ENCODE results near the gene GATD1.

GATD1 gene

DNA sequence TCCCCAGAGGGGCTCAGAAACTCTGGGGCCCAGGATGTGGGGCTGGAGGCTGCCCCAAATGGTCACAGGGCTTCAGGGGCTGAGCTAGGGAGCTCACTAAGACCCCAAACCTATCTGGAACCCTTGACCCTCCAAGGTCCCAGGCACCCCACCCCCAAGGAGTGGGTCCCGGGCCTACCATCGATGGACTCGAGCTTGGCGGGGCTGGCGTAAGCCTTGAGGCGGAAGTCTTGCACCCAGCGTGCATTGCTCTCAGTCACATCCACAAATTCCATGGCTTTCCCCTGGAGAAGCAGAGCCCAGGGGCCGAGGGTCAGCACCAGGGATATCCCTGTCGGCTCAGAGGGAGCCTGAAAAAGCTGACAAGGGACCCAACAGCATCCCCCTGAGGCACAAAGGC, 3.5 kb downstream of the GATD1 start:
- ChIA-PET CTCF (no interaction called here), POLR2A (no interaction called here)
- no peak for DNase-seq (ENCODE audit: extremely low spot score)
- no peak for TF ChIP-seq CTBP1 (IDR thresholded peaks at IDR 0.05; ENCODE audit: borderline replicate concordance)
- no peak for TF ChIP-seq TARDBP (IDR thresholded peaks at IDR 0.05)
- no peak for TF ChIP-seq BHLHE40 (IDR thresholded peaks at IDR 0.05; ENCODE audit: borderline replicate concordance)
- TF ChIP-seq, protein P1, sequence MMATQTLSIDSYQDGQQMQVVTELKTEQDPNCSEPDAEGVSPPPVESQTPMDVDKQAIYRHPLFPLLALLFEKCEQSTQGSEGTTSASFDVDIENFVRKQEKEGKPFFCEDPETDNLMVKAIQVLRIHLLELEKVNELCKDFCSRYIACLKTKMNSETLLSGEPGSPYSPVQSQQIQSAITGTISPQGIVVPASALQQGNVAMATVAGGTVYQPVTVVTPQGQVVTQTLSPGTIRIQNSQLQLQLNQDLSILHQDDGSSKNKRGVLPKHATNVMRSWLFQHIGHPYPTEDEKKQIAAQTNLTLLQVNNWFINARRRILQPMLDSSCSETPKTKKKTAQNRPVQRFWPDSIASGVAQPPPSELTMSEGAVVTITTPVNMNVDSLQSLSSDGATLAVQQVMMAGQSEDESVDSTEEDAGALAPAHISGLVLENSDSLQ (IDR thresholded peaks at IDR 0.05) = no peak

DNA sequence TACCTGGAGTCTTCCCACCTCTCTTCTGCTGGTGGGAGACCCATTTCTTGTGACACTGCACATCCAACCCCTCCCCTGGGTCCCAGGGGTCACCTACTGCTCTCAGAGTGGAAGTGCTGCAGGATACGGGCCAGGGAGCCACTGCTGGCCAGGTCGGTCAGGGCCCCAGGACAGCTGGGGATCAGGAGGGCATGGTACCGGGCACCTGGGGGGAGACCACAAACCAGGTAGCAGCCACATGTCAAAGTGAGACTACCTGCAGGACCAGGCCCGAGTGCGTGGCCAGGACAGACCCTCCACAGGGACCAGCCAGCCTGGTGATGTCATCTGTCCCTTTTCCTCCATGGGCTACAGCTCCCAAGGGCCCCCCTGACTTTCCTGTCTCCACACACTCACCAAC, 3.9 kb downstream of the GATD1 start:
- TF ChIP-seq CTBP1 (IDR thresholded peaks at IDR 0.05; ENCODE audit: borderline replicate concordance) (no peak), ARNT (IDR thresholded peaks at IDR 0.05) (no peak), FOXA1 (IDR thresholded peaks at IDR 0.05) (no peak), L3MBTL2 (conservative IDR thresholded peaks at IDR 0.05) (no peak), SUZ12 (IDR thresholded peaks at IDR 0.05) (no peak), HDGF (IDR thresholded peaks at IDR 0.05; ENCODE audit: borderline replicate concordance) (no peak), ELF4 (IDR thresholded peaks at IDR 0.05) (no peak), BHLHE40 (IDR thresholded peaks at IDR 0.05; ENCODE audit: borderline replicate concordance) (no peak), FOXK2 (IDR thresholded peaks at IDR 0.05) (no peak), SP1 (IDR thresholded peaks at IDR 0.05) (no peak), LEF1 (IDR thresholded peaks at IDR 0.05; ENCODE audit: borderline replicate concordance) (no peak), NFRKB (IDR thresholded peaks at IDR 0.05) (no peak), ZNF384 (IDR thresholded peaks at IDR 0.05) (no peak), TARDBP (IDR thresholded peaks at IDR 0.05) (no peak), FOXM1 (IDR thresholded peaks at IDR 0.05; ENCODE audit: borderline replicate concordance) (no peak)
- TF ChIP-seq, protein P1 (IDR thresholded peaks at IDR 0.05) = no peak
- ChIA-PET POLR2A (no interaction called here), CTCF (no interaction called here)
- no peak for DNase-seq (ENCODE audit: extremely low spot score)

DNA sequence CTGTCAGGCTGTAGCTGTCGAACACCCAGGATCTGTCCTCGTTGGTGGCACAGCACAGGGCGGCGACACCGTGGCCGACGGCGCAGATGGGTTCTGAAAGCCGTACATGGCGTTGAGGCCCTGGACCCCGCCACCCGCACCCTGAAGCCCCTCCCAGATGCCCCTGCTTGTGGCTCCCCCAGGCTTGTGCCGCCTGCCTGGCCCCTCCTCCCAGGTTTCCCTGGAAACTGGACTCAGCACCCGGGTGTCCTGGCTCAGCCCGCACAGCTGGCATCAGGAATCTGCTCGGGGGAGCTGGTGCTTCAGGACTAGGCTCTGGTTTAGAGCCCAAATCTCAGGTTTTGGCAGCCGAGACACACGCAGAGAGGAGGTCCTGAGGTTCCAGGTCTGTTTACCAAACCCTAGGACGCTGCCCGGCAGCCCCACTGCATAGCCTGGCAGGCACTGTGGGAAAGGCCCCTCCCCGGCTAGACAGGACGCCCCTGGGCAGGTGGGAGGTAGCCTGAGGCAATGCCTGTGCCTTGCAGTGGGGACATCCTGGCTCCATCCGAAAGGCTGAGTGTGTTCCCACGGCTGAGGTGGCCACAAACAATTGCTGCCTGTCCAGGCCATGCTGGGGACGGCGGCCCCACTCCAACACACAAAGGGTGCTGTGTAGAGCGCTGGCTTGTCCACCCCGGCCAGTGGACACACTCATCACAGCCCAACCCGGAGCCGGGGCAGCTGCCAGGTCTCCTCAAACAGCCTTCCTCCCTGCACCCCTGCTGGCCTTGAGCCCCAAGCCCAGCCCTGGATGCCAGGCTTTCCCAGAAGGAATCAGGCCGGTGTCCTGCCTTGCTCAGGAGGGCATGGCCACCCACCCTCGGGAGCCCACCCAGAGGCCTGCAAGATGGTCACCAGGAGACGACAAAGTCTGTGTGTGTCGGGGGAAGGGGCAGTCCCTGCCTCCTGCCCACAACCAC, 4.6 kb downstream of the GATD1 start:
- no peak for TF ChIP-seq BHLHE40 (IDR thresholded peaks at IDR 0.05; ENCODE audit: borderline replicate concordance)
- no peak for TF ChIP-seq FOXK2 (IDR thresholded peaks at IDR 0.05)
- TF ChIP-seq FOXM1 (IDR thresholded peaks at IDR 0.05; ENCODE audit: borderline replicate concordance) = no peak
- no peak for TF ChIP-seq ZNF384 (IDR thresholded peaks at IDR 0.05)
- no peak for TF ChIP-seq TARDBP (IDR thresholded peaks at IDR 0.05)
- no peak for TF ChIP-seq FOXA1 (IDR thresholded peaks at IDR 0.05)
- no peak for TF ChIP-seq HDGF (IDR thresholded peaks at IDR 0.05; ENCODE audit: borderline replicate concordance)
- ChIA-PET POLR2A (no interaction called here), CTCF (no interaction called here)
- no peak for DNase-seq (ENCODE audit: extremely low spot score)

DNA sequence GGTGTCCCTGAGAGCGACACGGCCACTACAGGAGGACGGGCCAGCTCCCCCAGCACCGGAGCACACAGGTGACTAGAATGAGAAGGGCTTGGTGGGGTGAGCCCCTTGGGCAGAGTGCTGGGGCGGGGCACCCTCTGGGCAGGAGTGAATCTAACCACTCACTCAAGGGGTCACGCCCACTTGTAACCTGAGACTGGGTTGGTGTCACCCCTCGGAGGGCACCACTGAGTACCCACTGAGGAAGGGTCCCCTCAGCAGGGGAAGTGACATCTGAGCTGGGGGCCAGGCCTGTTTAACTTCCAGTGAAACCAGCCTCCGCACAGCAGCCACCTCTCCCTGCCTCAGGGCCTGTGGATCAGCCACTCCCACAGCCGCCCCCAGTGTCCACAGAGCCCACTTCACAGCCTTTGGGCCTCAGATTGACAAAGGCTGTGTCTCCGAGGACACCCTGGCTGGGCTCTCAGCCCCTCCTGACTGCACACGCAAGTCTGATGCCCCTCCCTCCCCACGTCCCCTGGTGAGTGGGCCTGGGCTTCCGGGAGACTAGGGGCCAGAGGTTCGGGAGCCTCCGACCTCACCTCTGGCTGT, 5.6 kb downstream of the GATD1 start:
- POLR2A ChIA-PET = interaction anchor here (1.2 kb wide), 1 partner anchor 24 kb away, joined by 3 read pairs; the partner anchor contains the start of gene TALDO1
- CTCF ChIA-PET = no interaction called here
- TF ChIP-seq SUZ12 (IDR thresholded peaks at IDR 0.05) (no peak), NFRKB (IDR thresholded peaks at IDR 0.05) (no peak), TARDBP (IDR thresholded peaks at IDR 0.05) (no peak), BHLHE40 (IDR thresholded peaks at IDR 0.05; ENCODE audit: borderline replicate concordance) (no peak), L3MBTL2 (conservative IDR thresholded peaks at IDR 0.05) (no peak), HDGF (IDR thresholded peaks at IDR 0.05; ENCODE audit: borderline replicate concordance) (no peak), FOXA1 (IDR thresholded peaks at IDR 0.05) (no peak), ELF4 (IDR thresholded peaks at IDR 0.05) (no peak), ZNF384 (IDR thresholded peaks at IDR 0.05) (no peak)
- no peak for DNase-seq (ENCODE audit: extremely low spot score)

DNA sequence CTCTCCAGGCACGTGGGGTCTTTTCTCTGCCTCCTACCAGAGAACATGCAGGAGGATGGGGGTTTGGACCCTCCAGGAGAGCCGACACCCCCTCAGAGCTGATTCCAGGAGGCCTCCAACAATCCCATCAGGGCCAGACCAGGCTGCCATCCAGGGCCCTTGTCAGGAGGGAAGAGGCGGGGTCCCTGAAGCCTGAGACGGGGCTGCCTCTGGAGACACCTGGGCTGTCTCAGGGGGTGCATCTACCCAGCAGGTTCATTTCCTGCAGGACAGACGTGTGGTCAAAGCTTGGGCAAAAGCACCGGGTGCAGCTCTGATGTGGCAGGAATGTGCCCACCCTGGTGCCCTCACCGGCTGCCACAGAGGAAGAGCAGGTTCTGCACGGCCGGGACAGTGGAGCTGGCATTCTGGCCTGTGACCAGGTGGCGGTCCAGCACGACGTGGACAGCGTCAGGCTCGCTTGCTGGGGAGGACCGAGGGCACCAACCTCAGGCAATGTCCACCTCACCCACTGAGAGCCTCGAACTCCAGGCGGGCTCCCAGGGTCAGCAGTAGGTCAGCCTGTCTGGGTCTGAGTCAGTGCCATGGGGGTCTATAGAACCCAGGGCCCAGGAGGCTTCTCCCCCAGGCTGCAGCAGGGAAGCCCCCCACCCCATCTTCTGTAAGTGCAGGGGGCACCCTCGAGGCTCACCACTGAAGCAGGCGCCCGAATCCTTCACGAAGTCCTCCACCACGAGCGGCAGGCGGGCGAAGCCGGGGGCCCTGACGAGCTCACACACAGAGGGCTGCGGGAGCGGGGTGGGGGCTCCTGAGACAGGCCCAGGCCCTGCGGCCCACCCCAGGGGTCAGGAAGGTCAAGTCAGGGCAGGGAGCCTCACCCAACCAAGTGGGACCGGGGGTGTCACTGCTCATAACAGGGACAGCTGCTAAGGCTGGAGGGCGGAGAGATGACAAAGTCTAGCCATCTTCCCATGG, 6.4 kb downstream of the GATD1 start:
- TF ChIP-seq, protein P1 (IDR thresholded peaks at IDR 0.05) = no peak
- TF ChIP-seq LEF1 (IDR thresholded peaks at IDR 0.05; ENCODE audit: borderline replicate concordance) (no peak), ZNF384 (IDR thresholded peaks at IDR 0.05) (no peak), FOXK2 (IDR thresholded peaks at IDR 0.05) (no peak), TARDBP (IDR thresholded peaks at IDR 0.05) (no peak), BHLHE40 (IDR thresholded peaks at IDR 0.05; ENCODE audit: borderline replicate concordance) (no peak), CTBP1 (IDR thresholded peaks at IDR 0.05; ENCODE audit: borderline replicate concordance) (no peak), HDGF (IDR thresholded peaks at IDR 0.05; ENCODE audit: borderline replicate concordance) (no peak), NFRKB (IDR thresholded peaks at IDR 0.05) (no peak), FOXA1 (IDR thresholded peaks at IDR 0.05) (no peak), SUZ12 (IDR thresholded peaks at IDR 0.05) (no peak), FOXM1 (IDR thresholded peaks at IDR 0.05; ENCODE audit: borderline replicate concordance) (no peak), ELF4 (IDR thresholded peaks at IDR 0.05) (no peak), ARNT (IDR thresholded peaks at IDR 0.05) (no peak), L3MBTL2 (conservative IDR thresholded peaks at IDR 0.05) (no peak), SP1 (IDR thresholded peaks at IDR 0.05) (no peak)
- DNase-seq (ENCODE audit: extremely low spot score) = no peak
- POLR2A ChIA-PET = interaction anchor here (1.2 kb wide), 1 partner anchor 24 kb away, joined by 3 read pairs; the partner anchor contains the start of gene TALDO1
- CTCF ChIA-PET = no interaction called here
